ENCODE measurements around the gene TMPRSS11F.
"Not testable (repeated sequence)": the region's sequence is repeated elsewhere in the genome, so short reads cannot be mapped to it uniquely, and the experiment has no call there.

Gene TMPRSS11F

GRCh38 chr4:68129793-68130192 is at the start of gene TMPRSS11F:
Gene TMPRSS11F, minus strand, starts transcription at chr4:68129869. Its CDS starts 49 bp downstream, at chr4:68129820.
- no peak for DNase-seq

- DNase-seq, result no peak
Measured at GRCh38 chr4:68176904-68177303, 47.2 kb upstream of the TMPRSS11F start.

GRCh38 chr4:68176500-68176899 is 46.8 kb upstream of the TMPRSS11F start:
- no peak for DNase-seq

- DNase-seq, result peak; percentile 70
Measured at GRCh38 chr4:68175562-68176155, 46.0 kb upstream of the TMPRSS11F start.

GRCh38 chr4:68174389-68174788 is 44.7 kb upstream of the TMPRSS11F start:
- not testable (repeated sequence) for DNase-seq

GRCh38 chr4:68172147-68172546 is 42.5 kb upstream of the TMPRSS11F start:
- DNase-seq, result not testable (repeated sequence)

- no peak for DNase-seq
Measured at GRCh38 chr4:68167706-68168105, 38.0 kb upstream of the TMPRSS11F start.

GRCh38 chr4:68167166-68167565 is 37.5 kb upstream of the TMPRSS11F start:
- DNase-seq, result no peak

GRCh38 chr4:68163754-68164153 is 34.1 kb upstream of the TMPRSS11F start:
- no peak for DNase-seq

GRCh38 chr4:68162196-68162595 is 32.5 kb upstream of the TMPRSS11F start:
- DNase-seq, result no peak

GRCh38 chr4:68152411-68152810 is 22.7 kb upstream of the TMPRSS11F start:
- no peak for DNase-seq

GRCh38 chr4:68148800-68149685 is 19.4 kb upstream of the TMPRSS11F start:
- no peak for DNase-seq

- DNase-seq, result no peak
Measured at GRCh38 chr4:68147079-68147478, 17.4 kb upstream of the TMPRSS11F start.

GRCh38 chr4:68145261-68145660 is 15.6 kb upstream of the TMPRSS11F start:
- DNase-seq, result no peak

GRCh38 chr4:68141852-68142251 is 12.2 kb upstream of the TMPRSS11F start:
- DNase-seq, result no peak

GRCh38 chr4:68132342-68132741 is 2.7 kb upstream of the TMPRSS11F start:
- DNase-seq, result no peak

- no peak for DNase-seq
Measured at GRCh38 chr4:68124262-68124661, 5.4 kb downstream of the TMPRSS11F start.

- DNase-seq, result no peak
Measured at GRCh38 chr4:68123525-68123924, 6.1 kb downstream of the TMPRSS11F start.

- DNase-seq, result no peak
Measured at GRCh38 chr4:68119921-68120320, 9.7 kb downstream of the TMPRSS11F start.

GRCh38 chr4:68110441-68110840 is 19.2 kb downstream of the TMPRSS11F start:
- DNase-seq, result no peak

- no peak for DNase-seq
Measured at GRCh38 chr4:68109868-68110267, 19.8 kb downstream of the TMPRSS11F start.

- DNase-seq, result no peak
Measured at GRCh38 chr4:68082758-68083157, 46.9 kb downstream of the TMPRSS11F start.

- no peak for DNase-seq
Measured at GRCh38 chr4:68079928-68080327, 49.7 kb downstream of the TMPRSS11F start.

- no peak for DNase-seq
Measured at GRCh38 chr4:68077737-68078136, 51.9 kb downstream of the TMPRSS11F start.
